ENCODE data around the gene LIN9.

DNA sequence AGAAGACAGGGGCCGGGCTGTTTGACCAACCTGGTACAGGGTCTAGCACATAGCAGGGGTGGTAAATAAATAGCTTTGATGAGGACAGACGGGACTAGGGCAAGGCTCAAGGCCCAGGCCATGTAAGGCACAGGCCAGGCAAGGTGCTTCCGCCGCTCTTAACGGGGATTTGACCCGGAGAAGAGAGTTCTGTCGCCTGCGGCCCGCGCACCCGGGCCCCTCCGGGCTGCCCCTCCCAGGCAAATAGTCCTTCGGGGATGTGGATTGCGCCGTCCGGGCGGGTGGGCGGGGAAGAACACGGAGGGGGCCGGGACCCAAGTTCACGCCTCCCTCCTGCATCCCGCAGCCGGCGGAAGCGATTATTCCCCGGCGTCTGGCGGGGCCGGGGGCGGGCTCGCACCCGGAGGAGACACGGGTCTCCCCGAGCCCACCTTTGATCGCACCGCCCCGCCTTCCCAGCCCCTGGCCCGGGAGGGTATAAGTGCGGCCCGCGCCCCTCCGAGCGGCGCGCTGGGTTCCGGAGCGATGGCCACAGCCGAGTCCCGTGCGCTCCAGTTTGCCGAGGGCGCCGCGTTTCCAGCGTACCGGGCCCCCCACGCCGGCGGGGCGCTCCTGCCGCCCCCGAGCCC, 85.7 kb downstream of the LIN9 start, which contains the start of gene MIXL1:
- no peak for TF ChIP-seq EZH2 (IDR thresholded peaks at IDR 0.05; ENCODE audit: insufficient read depth, poor library complexity, severe bottlenecking)
- TF ChIP-seq EZH2phosphoT487 (IDR thresholded peaks at IDR 0.05; ENCODE audit: insufficient read depth, low read depth): no peak
